Measurements from ENCODE around the gene NDUFV3. TPM values are rescaled to one million over a fixed set of nuclear protein-coding genes. Genes with fewer than 3 reads are reported as not detected.

Gene NDUFV3
- total RNA-seq, 1 experiment from 2014 or later = 39.6 TPM

DNA sequence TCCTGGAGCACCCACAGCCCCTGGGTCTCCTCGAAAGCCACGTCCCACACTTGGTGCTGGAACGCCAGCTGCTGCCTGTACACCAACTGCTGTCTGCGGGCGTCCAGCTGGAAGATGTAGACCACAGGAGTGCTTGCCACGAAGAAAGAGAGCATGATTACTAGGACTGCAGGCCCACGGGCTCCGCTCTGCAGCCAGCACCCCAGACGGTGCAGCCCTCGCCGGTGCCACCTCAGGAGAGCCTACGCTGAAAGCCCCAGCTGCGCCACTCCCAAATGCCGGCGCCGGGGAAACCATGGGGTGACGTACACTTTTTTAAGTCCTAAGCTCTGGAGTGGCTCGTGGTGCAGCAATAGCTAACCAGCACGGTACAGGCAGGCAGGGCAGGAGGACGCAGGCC lies 39.5 kb upstream of the NDUFV3 start:
- no peaks in the 10 kb centered on the region for H3K27me3 ChIP-seq (replicated peaks; ENCODE audit: insufficient read depth, low read depth, low read length, poor library complexity)
- ChIA-PET CTCF (no interaction called here), POLR2A (ENCODE audit: low non-redundant PET) (no interaction called here)
- H3K4me1 ChIP-seq (ENCODE audit: insufficient read depth, low read length, poor library complexity, severe bottlenecking) = no peaks in the 10 kb centered on the region
- DNase-seq (ENCODE audit: low spot score) = no peak
- intact Hi-C loops (cut with micrococcal nuclease; ENCODE audit: unreplicated experiment) = no loop called here
- no TSS peak for BruUV-seq (replicated peaks)
- H3K4me3 ChIP-seq (ENCODE audit: low read depth, low read length, poor library complexity, severe bottlenecking) = no peak overlapping the region
- TF ChIP-seq EZH2 (IDR thresholded peaks at IDR 0.05; ENCODE audit: borderline replicate concordance, low read depth, low read length, poor library complexity, severe bottlenecking) (no peak), CTCF (conservative IDR thresholded peaks at IDR 0.05; ENCODE audit: low read depth, low read length) (no peak)
- peaks cover 88% of the 10 kb centered on the region for H3K36me3 ChIP-seq (ENCODE audit: insufficient read depth, low read length, poor library complexity, severe bottlenecking)
- no peaks in the 10 kb centered on the region for H3K9me3 ChIP-seq (ENCODE audit: low read depth, low read length, poor library complexity, severe bottlenecking)
- no peak overlapping the region for H3K27ac ChIP-seq (ENCODE audit: low read depth, low read length, poor library complexity, severe bottlenecking)

DNA sequence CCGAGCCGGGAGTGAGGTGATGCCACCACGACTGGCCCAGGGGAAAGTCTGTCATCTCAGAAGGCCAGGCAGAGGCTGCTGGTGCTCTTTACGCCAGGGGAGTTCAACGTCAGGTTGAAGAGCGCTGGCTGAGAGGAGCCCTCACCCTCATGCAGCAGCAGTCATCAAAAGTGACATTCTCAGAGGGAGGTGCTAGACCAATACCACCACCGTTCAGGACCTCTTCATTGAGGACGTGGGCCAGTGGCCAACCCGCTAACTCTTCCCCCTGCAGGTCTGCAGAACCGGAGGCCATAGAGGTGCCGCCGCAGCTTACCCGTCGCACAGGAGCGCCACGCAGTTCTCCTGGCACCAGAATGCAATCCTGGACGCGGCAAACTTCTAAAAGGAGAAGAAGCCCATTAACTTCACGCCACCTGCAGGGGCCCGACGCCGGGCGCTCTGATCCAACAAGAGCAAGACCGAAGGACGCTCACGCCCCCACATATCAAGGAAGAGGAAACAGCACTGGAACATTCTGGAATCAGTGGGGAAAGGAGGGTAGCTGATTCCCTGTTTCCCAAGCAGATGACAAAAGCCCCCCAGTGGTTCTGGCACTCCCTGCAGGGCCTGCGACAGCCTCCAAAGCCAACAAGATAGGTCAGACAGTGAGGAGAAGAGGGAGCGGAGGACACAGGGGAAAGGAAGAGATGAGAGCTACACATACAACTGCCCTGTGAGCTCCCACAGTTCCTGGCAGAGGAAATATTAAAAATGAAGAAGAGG lies 38.7 kb upstream of the NDUFV3 start:
- H3K4me3 ChIP-seq (ENCODE audit: low read depth, low read length, poor library complexity, severe bottlenecking) = no peak overlapping the region
- no peak for DNase-seq (ENCODE audit: low spot score)
- no peaks in the 10 kb centered on the region for H3K9me3 ChIP-seq (ENCODE audit: low read depth, low read length, poor library complexity, severe bottlenecking)
- CTCF ChIA-PET = interaction anchor here (0.6 to 0.7 kb wide), 3 partner anchors 38 to 503 kb away, joined by 3 to 8 read pairs (median 4); partner anchors contain the start of gene NDUFV3
- TF ChIP-seq CTCF (conservative IDR thresholded peaks at IDR 0.05; ENCODE audit: low read depth, low read length) = no peak
- no peak for TF ChIP-seq EZH2 (IDR thresholded peaks at IDR 0.05; ENCODE audit: borderline replicate concordance, low read depth, low read length, poor library complexity, severe bottlenecking)
- no TSS peak for BruUV-seq (replicated peaks)
- intact Hi-C loops (cut with micrococcal nuclease; ENCODE audit: unreplicated experiment) = no loop called here
- POLR2A ChIA-PET (ENCODE audit: low non-redundant PET) = interaction anchor here (0.6 kb wide), 1 partner anchor 261 kb away, joined by 13 read pairs; no protein-coding TSS in a partner anchor
- H3K4me1 ChIP-seq (ENCODE audit: insufficient read depth, low read length, poor library complexity, severe bottlenecking) = no peaks in the 10 kb centered on the region
- H3K27ac ChIP-seq (ENCODE audit: low read depth, low read length, poor library complexity, severe bottlenecking) = no peak overlapping the region
- H3K27me3 ChIP-seq (replicated peaks; ENCODE audit: insufficient read depth, low read depth, low read length, poor library complexity) = no peaks in the 10 kb centered on the region
- peaks cover 95% of the 10 kb centered on the region for H3K36me3 ChIP-seq (ENCODE audit: insufficient read depth, low read length, poor library complexity, severe bottlenecking)

GRCh38 chr21:42855171-42855936 lies 37.8 kb upstream of the NDUFV3 start:
- no peak for DNase-seq (ENCODE audit: low spot score)
- ChIA-PET CTCF (interaction anchor here (0.6 to 0.7 kb wide), 3 partner anchors 38 to 503 kb away, joined by 3 to 8 read pairs (median 4); partner anchors contain the start of gene NDUFV3), POLR2A (ENCODE audit: low non-redundant PET) (interaction anchor here (0.6 kb wide), 1 partner anchor 261 kb away, joined by 13 read pairs; no protein-coding TSS in a partner anchor)
- H3K4me1 ChIP-seq (ENCODE audit: insufficient read depth, low read length, poor library complexity, severe bottlenecking) = no peaks in the 10 kb centered on the region
- TF ChIP-seq EZH2 (IDR thresholded peaks at IDR 0.05; ENCODE audit: borderline replicate concordance, low read depth, low read length, poor library complexity, severe bottlenecking) = no peak
- no peak for TF ChIP-seq CTCF (conservative IDR thresholded peaks at IDR 0.05; ENCODE audit: low read depth, low read length)
- peaks cover 89% of the 10 kb centered on the region for H3K36me3 ChIP-seq (ENCODE audit: insufficient read depth, low read length, poor library complexity, severe bottlenecking)
- no TSS peak for BruUV-seq (replicated peaks)
- H3K4me3 ChIP-seq (ENCODE audit: low read depth, low read length, poor library complexity, severe bottlenecking) = no peak overlapping the region
- H3K9me3 ChIP-seq (ENCODE audit: low read depth, low read length, poor library complexity, severe bottlenecking) = no peaks in the 10 kb centered on the region
- intact Hi-C loops (cut with micrococcal nuclease; ENCODE audit: unreplicated experiment) = no loop called here
- no peak overlapping the region for H3K27ac ChIP-seq (ENCODE audit: low read depth, low read length, poor library complexity, severe bottlenecking)
- no peaks in the 10 kb centered on the region for H3K27me3 ChIP-seq (replicated peaks; ENCODE audit: insufficient read depth, low read depth, low read length, poor library complexity)
